ENCODE results near the gene GAS6.
"Not testable (repeated sequence)": the region's sequence is repeated elsewhere in the genome, so short reads cannot be mapped to it uniquely, and the experiment has no call there.

The GAS6 gene

GRCh38 chr13:113804703-113805430 is 59.0 kb downstream of the GAS6 start:
- no peak for DNase-seq

- no peak for DNase-seq
These were observed 59.7 kb downstream of the GAS6 start for GRCh38 chr13:113804017-113804702.

- no peak for DNase-seq
These were observed 60.4 kb downstream of the GAS6 start for GRCh38 chr13:113803409-113804016.

- no peak for DNase-seq
These were observed 61.1 kb downstream of the GAS6 start for GRCh38 chr13:113802761-113803160.

GRCh38 chr13:113802090-113802531 is 61.8 kb downstream of the GAS6 start:
- DNase-seq: peak; percentile 87

GRCh38 chr13:113801289-113801961 is 62.5 kb downstream of the GAS6 start:
- no peak for DNase-seq

- DNase-seq: no peak
These were observed 63.3 kb downstream of the GAS6 start for GRCh38 chr13:113800576-113800926.

GRCh38 chr13:113798200-113798811 is 65.6 kb downstream of the GAS6 start:
- no peak for DNase-seq

GRCh38 chr13:113796964-113797676 is 66.8 kb downstream of the GAS6 start:
- peak; percentile 32 for DNase-seq

- peak; percentile 10 for DNase-seq
These were observed 67.5 kb downstream of the GAS6 start for GRCh38 chr13:113796211-113796963.

- not testable (repeated sequence) for DNase-seq
These were observed 68.5 kb downstream of the GAS6 start for GRCh38 chr13:113795362-113795761.

GRCh38 chr13:113794764-113795173 is 69.1 kb downstream of the GAS6 start:
- DNase-seq: peak; percentile 28

GRCh38 chr13:113794086-113794485 is 69.8 kb downstream of the GAS6 start:
- DNase-seq: peak; percentile 19

GRCh38 chr13:113793718-113794085 is 70.2 kb downstream of the GAS6 start:
- DNase-seq: peak; percentile 28

- DNase-seq: no peak
These were observed 70.8 kb downstream of the GAS6 start for GRCh38 chr13:113792886-113793717.

GRCh38 chr13:113792236-113792770 is 71.6 kb downstream of the GAS6 start:
- peak; percentile 20 for DNase-seq

GRCh38 chr13:113791761-113792160 is 72.1 kb downstream of the GAS6 start:
- DNase-seq: peak; percentile 12

- peak; percentile 31 for DNase-seq
These were observed 72.7 kb downstream of the GAS6 start for GRCh38 chr13:113791226-113791625.

- DNase-seq: not testable (repeated sequence)
These were observed 73.9 kb downstream of the GAS6 start for GRCh38 chr13:113789931-113790330.

- peak; percentile 26 for DNase-seq
These were observed 74.7 kb downstream of the GAS6 start for GRCh38 chr13:113789167-113789566.
